NAMALWA (cell line): ENCODE data around the gene TMCO4.
"Not testable (repeated sequence)": the region's sequence is repeated elsewhere in the genome, so short reads cannot be mapped to it uniquely, and the experiment has no call there.

ENCODE experiments used
- DNase-seq: peaks from one replicate; pipeline ENCODE4 v3.0.0-alpha.2; 2015; ENCODE audit warnings: low spot score

Gene TMCO4

GRCh38 chr1:19637606-19638005, 162.1 kb downstream of the TMCO4 start:
- DNase-seq, result no peak

GRCh38 chr1:19636749-19637148, 163.0 kb downstream of the TMCO4 start:
- DNase-seq, result not testable (repeated sequence)

- DNase-seq, result no peak
These were observed 163.7 kb downstream of the TMCO4 start for GRCh38 chr1:19636065-19636464.

GRCh38 chr1:19635646-19636045, 164.1 kb downstream of the TMCO4 start:
- DNase-seq, result no peak

GRCh38 chr1:19635064-19635463, 164.7 kb downstream of the TMCO4 start:
- not testable (repeated sequence) for DNase-seq

- no peak for DNase-seq
These were observed 166.6 kb downstream of the TMCO4 start for GRCh38 chr1:19633106-19633505.
